Measurements from ENCODE around the gene AHCYL2. TPM values are rescaled to one million over a fixed set of nuclear protein-coding genes. Genes with fewer than 3 reads are reported as not detected.

AHCYL2 gene
- total and polyA plus RNA-seq, 2 donors (not counting 3 experiments of a cell fraction or from before 2014, with no cell fraction given) = 10.8 to 13.5 TPM

GRCh38 chr7:129421717-129422250, 197.0 kb downstream of the AHCYL2 start:
- H3K27ac ChIP-seq (ENCODE audit: insufficient read depth, low read depth, low read length) = no peak overlapping the region
- H3K27me3 ChIP-seq (ENCODE audit: control insufficient read depth in 2 of 2, insufficient read depth in 2 of 2, low read length in 2 of 2) = no peaks in the 10 kb centered on the region
- intact Hi-C loops (cut with micrococcal nuclease) (no loop called here), dilution Hi-C loops (cut with MboI; ENCODE audit: extremely low pct_ligation_motif_present, low sequenced_read_pairs) (no loop called here)
- no TSS peak for BruUV-seq (replicated peaks)
- POLR2A ChIA-PET = no interaction called here
- FAIRE-seq = no peak
- H3K4me1 ChIP-seq (ENCODE audit: control insufficient read depth, extremely low read depth, insufficient read depth, low read length) = peaks cover 4% of the 10 kb centered on the region
- H3K36me3 ChIP-seq (ENCODE audit: control insufficient read depth in 2 of 2, extremely low read depth in 1 of 2, insufficient read depth in 2 of 2, low read length in 2 of 2) = peaks cover 0 to 2% of the 10 kb centered on the region in 2 experiments
- no peak overlapping the region for H3K4me3 ChIP-seq (replicated peaks in 1 of 3; ENCODE audit: insufficient read depth in 1 of 3, low read depth in 1 of 3, low read length in 3 of 3)
- no peak overlapping the region for H2AFZ ChIP-seq (ENCODE audit: low read depth, low read length)
- no peak overlapping the region for H3K9ac ChIP-seq (replicated peaks; ENCODE audit: extremely low read depth, insufficient read depth, low read length)
- H3K9me3 ChIP-seq (replicated peaks; ENCODE audit: control insufficient read depth, insufficient read depth, low read length) = no peaks in the 10 kb centered on the region
- H3K9me1 ChIP-seq (replicated peaks; ENCODE audit: control insufficient read depth, extremely low read depth, insufficient read depth, low read length) = no peaks in the 10 kb centered on the region
- H3K4me2 ChIP-seq (ENCODE audit: insufficient read depth, low read length) = no peak overlapping the region
- H3K79me2 ChIP-seq (ENCODE audit: control insufficient read depth, insufficient read depth, low read length) = no peaks in the 10 kb centered on the region
- CTCF ChIA-PET = interaction anchor here (0.9 to 2.2 kb wide), 3 partner anchors 54 to 89 kb away, joined by 3 to 6 read pairs (median 4); no protein-coding TSS in a partner anchor
- no peak for DNase-seq (ENCODE audit: low read depth, low spot score)
- H4K20me1 ChIP-seq (replicated peaks; ENCODE audit: control insufficient read depth, extremely low read depth, insufficient read depth, low read length) = no peaks in the 10 kb centered on the region
- TF ChIP-seq POLR2A (IDR thresholded peaks at IDR 0.05; ENCODE audit: low read depth, low read length) = no peak
- TF ChIP-seq JUN (IDR thresholded peaks at IDR 0.05; ENCODE audit: borderline replicate concordance, insufficient read depth, insufficient read length, low read depth) = no peak

DNA sequence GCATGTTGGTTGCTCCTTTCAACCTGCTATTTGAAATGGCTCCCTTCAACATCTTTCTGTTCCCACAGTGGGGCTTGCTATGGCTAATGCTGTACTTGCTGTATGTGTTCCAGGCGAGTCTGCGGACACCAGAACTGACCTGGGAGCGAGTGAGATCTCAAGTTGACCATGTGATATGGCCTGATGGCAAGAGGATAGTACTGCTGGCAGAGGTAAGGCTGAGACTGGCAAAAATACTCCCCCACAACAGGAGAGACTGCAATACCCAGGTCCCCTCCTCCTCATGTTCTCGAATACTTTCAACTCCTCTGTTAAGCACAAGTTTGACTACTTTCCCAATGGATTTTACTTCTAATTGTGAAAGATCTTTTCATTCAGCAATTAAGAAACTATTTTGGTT, 197.9 kb downstream of the AHCYL2 start:
- Histone ChIP-seq H3K9me1 (replicated peaks; ENCODE audit: control insufficient read depth, extremely low read depth, insufficient read depth, low read length) (no peaks in the 10 kb centered on the region), H3K9me3 (replicated peaks; ENCODE audit: control insufficient read depth, insufficient read depth, low read length) (no peaks in the 10 kb centered on the region), H3K9ac (replicated peaks; ENCODE audit: extremely low read depth, insufficient read depth, low read length) (no peak overlapping the region), H3K36me3 (ENCODE audit: control insufficient read depth in 2 of 2, extremely low read depth in 1 of 2, insufficient read depth in 2 of 2, low read length in 2 of 2) (peaks cover 0 to 2% of the 10 kb centered on the region in 2 experiments), H4K20me1 (replicated peaks; ENCODE audit: control insufficient read depth, extremely low read depth, insufficient read depth, low read length) (no peaks in the 10 kb centered on the region), H3K4me1 (ENCODE audit: control insufficient read depth, extremely low read depth, insufficient read depth, low read length) (peaks cover 4% of the 10 kb centered on the region), H2AFZ (ENCODE audit: low read depth, low read length) (no peak overlapping the region), H3K27me3 (ENCODE audit: control insufficient read depth in 2 of 2, insufficient read depth in 2 of 2, low read length in 2 of 2) (no peaks in the 10 kb centered on the region), H3K4me2 (ENCODE audit: insufficient read depth, low read length) (no peak overlapping the region), H3K27ac (ENCODE audit: insufficient read depth, low read depth, low read length) (no peak overlapping the region), H3K79me2 (ENCODE audit: control insufficient read depth, insufficient read depth, low read length) (no peaks in the 10 kb centered on the region), H3K4me3 (replicated peaks in 1 of 3; ENCODE audit: insufficient read depth in 1 of 3, low read depth in 1 of 3, low read length in 3 of 3) (no peak overlapping the region)
- ChIA-PET POLR2A (no interaction called here), CTCF (interaction anchor here (1.0 to 2.2 kb wide), 5 partner anchors 47 to 204 kb away, joined by 3 to 6 read pairs (median 4); no protein-coding TSS in a partner anchor)
- TF ChIP-seq FOS (IDR thresholded peaks at IDR 0.05; ENCODE audit: borderline replicate concordance, insufficient read depth, low read length) (no peak), POLR2AphosphoS5 (IDR thresholded peaks at IDR 0.05; ENCODE audit: insufficient read depth, low read depth, low read length) (no peak), EZH2 (IDR thresholded peaks at IDR 0.05; ENCODE audit: borderline replicate concordance, low read depth, low read length, severe bottlenecking) (no peak), MYC (IDR thresholded peaks at IDR 0.05; ENCODE audit: low read depth, low read length) (no peak), JUN (IDR thresholded peaks at IDR 0.05; ENCODE audit: borderline replicate concordance, insufficient read depth, insufficient read length, low read depth) (no peak)
- TF ChIP-seq, protein P1, sequence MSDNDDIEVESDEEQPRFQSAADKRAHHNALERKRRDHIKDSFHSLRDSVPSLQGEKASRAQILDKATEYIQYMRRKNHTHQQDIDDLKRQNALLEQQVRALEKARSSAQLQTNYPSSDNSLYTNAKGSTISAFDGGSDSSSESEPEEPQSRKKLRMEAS (IDR thresholded peaks at IDR 0.05; ENCODE audit: insufficient read depth, insufficient read length) = no peak
- dilution Hi-C loops (cut with MboI; ENCODE audit: extremely low pct_ligation_motif_present, low sequenced_read_pairs) = no loop called here
- DNase-seq (ENCODE audit: low read depth, low spot score) (no peak), FAIRE-seq (no peak)
- BruUV-seq (replicated peaks) = no TSS peak
- intact Hi-C loops (cut with micrococcal nuclease) = no loop called here
